Liver (tissue), 3 donors: ENCODE measurements around the gene DISP3.

Experiments
- EGR1 ChIP-seq, 2 donors: IDR thresholded peaks; 2 replicates each; pipeline ENCODE4 v1.6.1; 2016 to 2018; ENCODE audit warnings: antibody characterized with exemption in 2 of 2, low read depth in 2 of 2
- NR2F2 ChIP-seq: IDR thresholded peaks from 2 replicates; pipeline ENCODE4 v1.6.1; 2016; ENCODE audit warnings: antibody characterized with exemption
- RAD21 ChIP-seq, 2 donors: IDR thresholded peaks; 2 replicates each; pipeline ENCODE4 v1.6.1; 2016; ENCODE audit warnings: antibody characterized with exemption in 2 of 2, mild to moderate bottlenecking in 2 of 2
- YY1 ChIP-seq: IDR thresholded peaks from 2 replicates; pipeline ENCODE4 v1.6.1; 2016; ENCODE audit warnings: antibody characterized with exemption, mild to moderate bottlenecking
- TF ChIP-seq, protein P1 (sequence below): fragments of 150-350 bp; IDR thresholded peaks from 2 replicates; pipeline ENCODE4 v1.5.1; 2017; ENCODE audit warnings: improper control_type of control experiment, low read depth, low read length; ENCODE audit not compliant: missing input control
- TF ChIP-seq, protein P2 (sequence below): IDR thresholded peaks from 2 replicates; pipeline ENCODE4 v1.6.1; 2016; ENCODE audit warnings: antibody characterized with exemption
- donor health status: healthy.
- donor health status: healthy.

DNA sequence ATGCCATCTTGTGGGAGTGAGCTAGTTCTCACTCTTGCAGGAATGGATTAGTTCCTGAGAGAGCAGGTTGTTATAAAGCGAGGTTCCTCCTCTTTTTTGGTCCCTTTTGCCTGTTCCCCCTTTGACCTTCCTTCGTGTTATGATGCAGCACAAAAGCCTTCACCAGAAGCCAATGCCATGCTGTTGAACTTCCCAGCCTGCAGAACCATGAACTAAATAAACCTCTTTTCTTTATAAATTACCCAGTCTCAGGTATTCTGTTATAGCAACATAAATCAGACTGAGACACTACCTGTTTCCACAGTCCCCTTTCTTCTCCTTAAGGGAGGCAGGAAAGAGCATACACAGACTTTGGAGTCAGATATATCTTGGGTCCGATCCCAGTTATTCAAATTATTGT, 25.6 kb downstream of the DISP3 start:
- TF ChIP-seq, protein P1, sequence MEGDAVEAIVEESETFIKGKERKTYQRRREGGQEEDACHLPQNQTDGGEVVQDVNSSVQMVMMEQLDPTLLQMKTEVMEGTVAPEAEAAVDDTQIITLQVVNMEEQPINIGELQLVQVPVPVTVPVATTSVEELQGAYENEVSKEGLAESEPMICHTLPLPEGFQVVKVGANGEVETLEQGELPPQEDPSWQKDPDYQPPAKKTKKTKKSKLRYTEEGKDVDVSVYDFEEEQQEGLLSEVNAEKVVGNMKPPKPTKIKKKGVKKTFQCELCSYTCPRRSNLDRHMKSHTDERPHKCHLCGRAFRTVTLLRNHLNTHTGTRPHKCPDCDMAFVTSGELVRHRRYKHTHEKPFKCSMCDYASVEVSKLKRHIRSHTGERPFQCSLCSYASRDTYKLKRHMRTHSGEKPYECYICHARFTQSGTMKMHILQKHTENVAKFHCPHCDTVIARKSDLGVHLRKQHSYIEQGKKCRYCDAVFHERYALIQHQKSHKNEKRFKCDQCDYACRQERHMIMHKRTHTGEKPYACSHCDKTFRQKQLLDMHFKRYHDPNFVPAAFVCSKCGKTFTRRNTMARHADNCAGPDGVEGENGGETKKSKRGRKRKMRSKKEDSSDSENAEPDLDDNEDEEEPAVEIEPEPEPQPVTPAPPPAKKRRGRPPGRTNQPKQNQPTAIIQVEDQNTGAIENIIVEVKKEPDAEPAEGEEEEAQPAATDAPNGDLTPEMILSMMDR, result no peak
- TF ChIP-seq, protein P2, sequence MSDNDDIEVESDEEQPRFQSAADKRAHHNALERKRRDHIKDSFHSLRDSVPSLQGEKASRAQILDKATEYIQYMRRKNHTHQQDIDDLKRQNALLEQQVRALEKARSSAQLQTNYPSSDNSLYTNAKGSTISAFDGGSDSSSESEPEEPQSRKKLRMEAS, result no peak
- no peak for TF ChIP-seq EGR1 (IDR thresholded peaks at IDR 0.05; ENCODE audit: low read depth in 2 of 2)
- TF ChIP-seq YY1, result no peak
- TF ChIP-seq RAD21 (IDR thresholded peaks at IDR 0.05), result no peak
- no peak for TF ChIP-seq NR2F2
